NCI-H345 treated with DMSO at 0.1 percent for 48 hours (cell line): Measurements from ENCODE around the gene PREB.

Experiments
- DNase-seq: peaks from one replicate; lab custom pipeline; 2025; ENCODE audit not compliant: unreplicated experiment; lab: John Stamatoyannopoulos, UW

Gene PREB

GRCh38 chr2:27096748-27097297 lies 37.6 kb downstream of the PREB start:
- no peak for DNase-seq

GRCh38 chr2:27095745-27096651 lies 38.4 kb downstream of the PREB start:
- no peak for DNase-seq

- no peak for DNase-seq
These were observed 39.0 kb downstream of the PREB start for GRCh38 chr2:27095427-27095744.

GRCh38 chr2:27094353-27094984 lies 40.0 kb downstream of the PREB start:
- no peak for DNase-seq

GRCh38 chr2:27093430-27094352 lies 40.7 kb downstream of the PREB start:
- DNase-seq = no peak

- no peak for DNase-seq
These were observed 41.6 kb downstream of the PREB start for GRCh38 chr2:27092696-27093429.

- DNase-seq = no peak
These were observed 42.4 kb downstream of the PREB start for GRCh38 chr2:27091746-27092695.

- DNase-seq = no peak
These were observed 45.1 kb downstream of the PREB start for GRCh38 chr2:27089111-27089954.

- no peak for DNase-seq
These were observed 45.8 kb downstream of the PREB start for GRCh38 chr2:27088634-27089033.

- no peak for DNase-seq
These were observed 46.5 kb downstream of the PREB start for GRCh38 chr2:27087823-27088410.

- peak; percentile 70 for DNase-seq
These were observed 47.5 kb downstream of the PREB start, which contains the start of gene KHK for GRCh38 chr2:27086724-27087593. Gene KHK, plus strand, starts transcription at chr2:27086772. Its CDS starts 488 bp downstream, at chr2:27087260.

GRCh38 chr2:27086090-27086723 lies 48.2 kb downstream of the PREB start:
- peak; percentile 92 for DNase-seq

- DNase-seq = peak; percentile 16
These were observed 48.8 kb downstream of the PREB start for GRCh38 chr2:27085673-27086089.

GRCh38 chr2:27085062-27085672 lies 49.3 kb downstream of the PREB start:
- no peak for DNase-seq

GRCh38 chr2:27084297-27085061 lies 50.0 kb downstream of the PREB start:
- DNase-seq = no peak
